Measurements from ENCODE around the gene JUN. TPM values are rescaled to one million over a fixed set of nuclear protein-coding genes. Genes with fewer than 3 reads are reported as not detected.

Gene JUN
- total and polyA plus RNA-seq, 2 experiments from 2014 or later: 29.3 to 126 TPM

DNA sequence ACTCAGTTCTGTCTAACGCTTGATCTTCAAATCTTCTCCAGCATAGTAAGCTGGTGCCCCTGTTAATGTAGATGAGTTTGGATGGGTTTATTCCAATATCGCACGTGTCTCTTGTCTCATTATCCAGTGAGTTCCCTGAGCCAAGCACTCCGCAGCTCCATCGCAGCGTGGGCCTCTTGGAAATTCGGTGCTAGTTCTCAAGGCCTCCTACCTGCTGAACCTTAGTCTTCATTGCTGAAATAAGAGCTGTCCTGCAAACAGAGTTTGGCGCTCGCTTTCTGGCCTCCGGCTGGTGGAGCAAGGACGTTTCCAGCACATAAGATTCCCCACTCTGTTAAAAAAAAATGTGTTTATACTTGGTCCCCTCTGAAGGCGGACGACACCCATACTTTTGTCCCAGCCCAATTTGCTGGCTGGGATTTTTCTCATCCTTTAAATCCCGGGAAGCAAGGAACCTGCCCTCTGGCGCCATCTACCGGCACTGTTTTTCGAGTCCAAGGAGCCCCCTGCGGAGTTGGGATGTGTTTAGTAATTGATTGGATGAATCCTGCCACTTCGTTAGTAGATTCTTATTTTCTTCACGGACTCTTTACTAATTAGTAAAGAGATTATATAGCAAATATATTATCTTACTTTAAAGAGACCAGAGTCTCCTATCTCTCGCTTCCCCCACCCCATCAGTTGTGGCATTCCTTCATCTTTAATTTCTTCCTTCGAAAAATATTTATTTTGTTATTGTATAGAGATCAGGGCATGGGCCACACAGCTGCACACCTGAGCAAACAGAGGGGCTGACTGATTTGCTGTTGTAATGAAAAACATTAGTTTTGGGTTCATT lies 14.7 kb downstream of the JUN start:
- no peaks in the 10 kb centered on the region for H3K27me3 ChIP-seq
- TF ChIP-seq, protein P1, sequence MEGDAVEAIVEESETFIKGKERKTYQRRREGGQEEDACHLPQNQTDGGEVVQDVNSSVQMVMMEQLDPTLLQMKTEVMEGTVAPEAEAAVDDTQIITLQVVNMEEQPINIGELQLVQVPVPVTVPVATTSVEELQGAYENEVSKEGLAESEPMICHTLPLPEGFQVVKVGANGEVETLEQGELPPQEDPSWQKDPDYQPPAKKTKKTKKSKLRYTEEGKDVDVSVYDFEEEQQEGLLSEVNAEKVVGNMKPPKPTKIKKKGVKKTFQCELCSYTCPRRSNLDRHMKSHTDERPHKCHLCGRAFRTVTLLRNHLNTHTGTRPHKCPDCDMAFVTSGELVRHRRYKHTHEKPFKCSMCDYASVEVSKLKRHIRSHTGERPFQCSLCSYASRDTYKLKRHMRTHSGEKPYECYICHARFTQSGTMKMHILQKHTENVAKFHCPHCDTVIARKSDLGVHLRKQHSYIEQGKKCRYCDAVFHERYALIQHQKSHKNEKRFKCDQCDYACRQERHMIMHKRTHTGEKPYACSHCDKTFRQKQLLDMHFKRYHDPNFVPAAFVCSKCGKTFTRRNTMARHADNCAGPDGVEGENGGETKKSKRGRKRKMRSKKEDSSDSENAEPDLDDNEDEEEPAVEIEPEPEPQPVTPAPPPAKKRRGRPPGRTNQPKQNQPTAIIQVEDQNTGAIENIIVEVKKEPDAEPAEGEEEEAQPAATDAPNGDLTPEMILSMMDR (IDR thresholded peaks at IDR 0.05; ENCODE audit: low read depth, low read length): peak; percentile 80
- H3K9me3 ChIP-seq (ENCODE audit: low read depth): no peaks in the 10 kb centered on the region
- no peak overlapping the region for H3K27ac ChIP-seq
- no peaks in the 10 kb centered on the region for H3K36me3 ChIP-seq
- peak; percentile 77 to 78 for DNase-seq (ENCODE audit: low read depth in 1 of 2, low spot score in 1 of 2)
- peaks cover 6% of the 10 kb centered on the region for H3K4me1 ChIP-seq (ENCODE audit: low read depth)
- no peak overlapping the region for H3K4me3 ChIP-seq

DNA sequence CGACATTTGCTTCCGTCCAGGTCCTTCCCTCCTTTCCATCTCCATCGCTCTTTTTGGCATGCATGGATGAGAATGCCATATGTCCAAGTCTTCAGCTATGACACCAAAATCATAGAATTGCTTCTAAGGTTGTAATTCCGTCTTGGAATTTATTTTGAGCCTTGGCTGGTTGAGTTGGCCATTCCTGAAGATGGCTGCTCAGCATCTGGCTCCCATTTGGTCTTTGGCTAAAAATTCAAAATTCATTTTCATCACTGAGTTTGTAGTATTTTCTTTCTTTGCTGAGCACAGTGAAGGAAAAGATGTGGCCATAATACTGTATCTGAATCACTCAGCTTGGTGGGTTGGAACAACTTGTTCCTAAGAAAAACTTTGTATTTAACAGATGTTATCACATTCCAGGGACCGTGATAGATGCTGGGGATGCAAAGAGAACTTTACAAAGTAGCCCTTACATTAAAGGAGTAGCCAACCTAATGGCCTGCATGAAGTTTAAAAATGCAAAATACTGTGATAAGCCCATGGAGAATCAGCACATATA lies 15.6 kb downstream of the JUN start:
- TF ChIP-seq, protein P1 (IDR thresholded peaks at IDR 0.05; ENCODE audit: low read depth, low read length): no peak
- Histone ChIP-seq H3K4me3 (no peak overlapping the region), H3K9me3 (ENCODE audit: low read depth) (no peaks in the 10 kb centered on the region), H3K27me3 (no peaks in the 10 kb centered on the region), H3K36me3 (no peaks in the 10 kb centered on the region), H3K4me1 (ENCODE audit: low read depth) (peaks cover 2% of the 10 kb centered on the region), H3K27ac (no peak overlapping the region)
- no peak for DNase-seq (ENCODE audit: low read depth in 1 of 2, low spot score in 1 of 2)

DNA sequence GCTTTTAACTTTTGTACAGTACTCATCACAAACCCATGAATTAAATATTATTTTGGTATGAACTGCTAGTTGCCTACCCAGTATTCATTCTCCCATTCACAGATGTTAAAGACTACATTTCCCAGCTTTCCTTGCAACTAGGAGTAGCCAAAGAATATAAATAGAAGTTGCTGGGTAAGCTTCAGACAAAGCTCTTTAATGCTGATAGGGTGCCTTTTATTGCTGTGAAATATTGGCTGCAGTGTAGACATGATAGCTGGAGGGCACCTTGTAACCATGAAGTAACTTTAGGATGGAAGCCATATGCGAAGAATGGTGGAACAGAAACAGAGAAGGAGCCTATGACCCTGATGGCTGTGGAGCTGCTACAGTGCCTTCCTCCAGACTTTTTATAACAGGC lies 16.7 kb downstream of the JUN start:
- no peak for DNase-seq (ENCODE audit: low read depth in 1 of 2, low spot score in 1 of 2)
- Histone ChIP-seq H3K4me3 (no peak overlapping the region), H3K9me3 (ENCODE audit: low read depth) (no peaks in the 10 kb centered on the region), H3K27ac (no peak overlapping the region), H3K4me1 (ENCODE audit: low read depth) (no peaks in the 10 kb centered on the region), H3K36me3 (no peaks in the 10 kb centered on the region), H3K27me3 (no peaks in the 10 kb centered on the region)
- TF ChIP-seq, protein P1 (IDR thresholded peaks at IDR 0.05; ENCODE audit: low read depth, low read length): no peak

DNA sequence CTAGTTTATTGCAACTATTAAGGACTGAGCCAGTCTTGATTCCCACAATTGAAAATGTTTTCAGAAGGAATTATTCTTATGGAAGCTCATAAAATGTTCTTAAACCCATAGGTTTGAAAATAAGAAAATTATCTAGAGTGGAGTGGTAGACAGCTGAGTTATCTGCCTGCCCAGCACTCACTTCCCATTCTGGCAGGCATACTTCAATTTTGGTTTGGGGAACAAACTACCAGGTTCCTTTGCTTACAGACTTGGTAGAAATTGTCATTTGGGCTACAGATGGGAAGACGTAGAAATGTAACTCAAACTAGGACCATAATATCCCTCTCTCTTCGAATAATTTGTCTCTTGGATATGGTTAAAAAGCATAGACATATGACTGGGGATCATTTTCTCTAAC lies 18.4 kb downstream of the JUN start:
- Histone ChIP-seq H3K4me3 (no peak overlapping the region), H3K36me3 (no peaks in the 10 kb centered on the region), H3K27ac (no peak overlapping the region), H3K9me3 (ENCODE audit: low read depth) (no peaks in the 10 kb centered on the region), H3K27me3 (no peaks in the 10 kb centered on the region), H3K4me1 (ENCODE audit: low read depth) (no peaks in the 10 kb centered on the region)
- DNase-seq (ENCODE audit: low read depth in 1 of 2, low spot score in 1 of 2): no peak
- TF ChIP-seq, protein P1 (IDR thresholded peaks at IDR 0.05; ENCODE audit: low read depth, low read length): no peak

DNA sequence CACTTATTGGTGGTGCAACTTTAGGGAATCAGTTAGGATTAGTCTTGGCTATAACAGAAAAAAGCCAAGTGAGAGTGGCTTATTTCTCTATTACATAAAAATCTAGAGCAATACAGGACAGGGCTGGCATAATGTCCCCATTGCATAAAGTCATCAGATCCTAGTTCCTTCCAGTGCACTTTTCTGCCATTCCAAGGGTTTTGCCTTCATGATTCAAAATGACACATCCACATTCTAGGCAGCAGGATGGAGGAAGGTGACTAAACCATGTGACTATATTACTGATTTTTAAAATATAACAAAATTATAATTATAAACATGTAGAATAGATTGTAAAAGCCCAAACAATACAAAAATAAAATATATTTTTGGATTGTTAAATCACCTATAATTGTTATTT lies 18.8 kb downstream of the JUN start:
- no peak for DNase-seq (ENCODE audit: low read depth in 1 of 2, low spot score in 1 of 2)
- Histone ChIP-seq H3K4me3 (no peak overlapping the region), H3K27ac (no peak overlapping the region), H3K27me3 (no peaks in the 10 kb centered on the region), H3K9me3 (ENCODE audit: low read depth) (no peaks in the 10 kb centered on the region), H3K36me3 (no peaks in the 10 kb centered on the region), H3K4me1 (ENCODE audit: low read depth) (no peaks in the 10 kb centered on the region)
- TF ChIP-seq, protein P1 (IDR thresholded peaks at IDR 0.05; ENCODE audit: low read depth, low read length): no peak
